AG10803 (cell line): ENCODE results near the gene SEMA3C.

Experiments used
- DNase-seq: peaks from one replicate; pipeline ENCODE4 v3.0.0; 2010; ENCODE audit warnings: low read depth
- H3K4me3 ChIP-seq: 2 replicates; pipeline ENCODE4 v1.5.1; 2011; ENCODE audit warnings: mild to moderate bottlenecking, low read length, control low read depth
- TF ChIP-seq, protein P1 (sequence below): conservative IDR thresholded peaks from 2 replicates; pipeline ENCODE4 v1.5.1; 2011; ENCODE audit warnings: mild to moderate bottlenecking, low read length, control low read depth, inconsistent platforms

SEMA3C gene

DNA sequence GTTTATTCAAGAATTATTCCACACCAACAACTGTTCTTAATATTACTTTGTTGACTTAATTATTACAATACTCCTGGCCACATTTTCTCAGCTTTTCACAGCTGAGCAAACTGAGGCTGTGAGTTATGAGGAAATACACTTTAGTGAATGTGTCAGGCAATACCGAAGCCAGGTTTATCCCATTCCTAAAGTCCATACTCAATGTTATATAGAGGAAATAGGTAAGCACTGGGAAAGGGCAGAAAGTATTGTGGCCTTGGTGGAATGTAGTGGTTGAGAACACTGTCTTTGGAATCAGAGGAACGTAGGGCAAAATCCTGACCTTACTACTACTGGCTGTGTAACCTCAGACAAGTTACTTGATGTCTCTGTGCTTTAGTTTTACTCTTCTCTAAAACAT is 169.6 kb downstream of the SEMA3C start:
- peak; percentile 27 for DNase-seq
- TF ChIP-seq, protein P1, sequence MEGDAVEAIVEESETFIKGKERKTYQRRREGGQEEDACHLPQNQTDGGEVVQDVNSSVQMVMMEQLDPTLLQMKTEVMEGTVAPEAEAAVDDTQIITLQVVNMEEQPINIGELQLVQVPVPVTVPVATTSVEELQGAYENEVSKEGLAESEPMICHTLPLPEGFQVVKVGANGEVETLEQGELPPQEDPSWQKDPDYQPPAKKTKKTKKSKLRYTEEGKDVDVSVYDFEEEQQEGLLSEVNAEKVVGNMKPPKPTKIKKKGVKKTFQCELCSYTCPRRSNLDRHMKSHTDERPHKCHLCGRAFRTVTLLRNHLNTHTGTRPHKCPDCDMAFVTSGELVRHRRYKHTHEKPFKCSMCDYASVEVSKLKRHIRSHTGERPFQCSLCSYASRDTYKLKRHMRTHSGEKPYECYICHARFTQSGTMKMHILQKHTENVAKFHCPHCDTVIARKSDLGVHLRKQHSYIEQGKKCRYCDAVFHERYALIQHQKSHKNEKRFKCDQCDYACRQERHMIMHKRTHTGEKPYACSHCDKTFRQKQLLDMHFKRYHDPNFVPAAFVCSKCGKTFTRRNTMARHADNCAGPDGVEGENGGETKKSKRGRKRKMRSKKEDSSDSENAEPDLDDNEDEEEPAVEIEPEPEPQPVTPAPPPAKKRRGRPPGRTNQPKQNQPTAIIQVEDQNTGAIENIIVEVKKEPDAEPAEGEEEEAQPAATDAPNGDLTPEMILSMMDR, result no peak
- no peak overlapping the region for H3K4me3 ChIP-seq

DNA sequence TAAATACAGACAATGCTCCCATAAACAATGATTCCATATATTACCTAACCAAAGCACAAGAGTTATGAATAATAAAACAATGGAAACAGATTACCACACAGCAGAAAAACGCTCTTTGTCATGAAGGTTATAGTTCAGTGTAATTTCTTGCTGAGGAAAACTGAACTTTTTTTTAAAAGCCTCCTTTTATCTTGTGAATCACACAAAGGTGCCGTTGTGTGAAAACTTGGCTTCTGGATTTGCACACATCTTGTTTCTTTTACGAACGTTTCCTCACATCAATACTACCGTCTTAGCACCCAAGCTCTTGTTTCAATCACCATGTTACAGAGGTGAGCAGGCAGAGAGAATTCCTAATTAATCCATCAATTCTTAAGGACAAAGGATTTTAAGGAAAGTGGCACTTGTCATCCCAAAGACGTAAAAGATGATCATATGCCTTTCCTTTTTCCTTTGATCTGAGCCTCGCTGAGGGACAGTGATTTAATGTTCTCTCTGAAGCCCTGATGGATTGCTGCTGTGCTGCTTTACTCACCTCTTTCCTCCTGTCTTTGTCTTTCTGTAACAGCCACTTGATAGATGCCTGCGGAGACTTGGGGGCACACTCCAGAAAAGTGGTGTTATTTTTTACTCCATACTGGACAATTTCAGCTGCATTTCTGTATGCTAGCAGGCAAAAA is 170.3 kb downstream of the SEMA3C start:
- TF ChIP-seq, protein P1, result no peak
- no peak for DNase-seq
- H3K4me3 ChIP-seq, result no peak overlapping the region

DNA sequence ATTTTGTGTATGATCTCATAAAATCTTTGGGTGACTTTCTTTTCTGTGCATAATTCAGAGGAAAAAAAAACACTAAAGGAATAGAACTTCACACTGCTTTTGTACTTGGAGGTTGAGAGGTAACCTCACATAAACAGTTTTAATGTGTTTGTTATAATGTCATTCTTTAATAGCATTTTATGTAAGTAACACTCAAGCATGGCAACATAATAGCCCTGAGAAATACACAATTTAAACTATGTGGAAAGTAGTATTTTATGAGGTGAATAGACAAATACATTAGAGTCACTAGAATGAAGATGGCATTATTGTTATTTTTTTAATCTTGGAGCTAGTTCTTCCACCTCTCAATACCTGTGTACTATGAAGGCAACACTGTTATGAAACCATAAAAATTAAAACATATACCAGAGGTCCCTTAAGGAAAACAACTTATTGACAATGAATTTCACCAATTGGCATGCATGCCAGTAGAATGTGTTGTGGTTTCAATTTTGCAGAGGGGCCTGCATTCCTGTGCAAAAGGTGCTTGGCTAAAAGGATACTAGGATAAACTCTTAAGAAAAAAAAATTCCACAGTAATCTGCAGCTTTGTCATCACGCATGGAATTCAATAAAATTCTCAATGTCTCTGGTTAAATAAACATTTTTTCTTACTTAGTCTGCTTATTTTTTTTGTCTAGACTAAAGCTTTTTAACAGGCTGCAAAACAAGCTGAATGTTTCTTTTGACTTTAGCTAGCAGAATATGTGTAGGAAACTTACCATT is 177.9 kb downstream of the SEMA3C start:
- H3K4me3 ChIP-seq, result no peak overlapping the region
- TF ChIP-seq, protein P1, result no peak
- DNase-seq, result peak; percentile 70

DNA sequence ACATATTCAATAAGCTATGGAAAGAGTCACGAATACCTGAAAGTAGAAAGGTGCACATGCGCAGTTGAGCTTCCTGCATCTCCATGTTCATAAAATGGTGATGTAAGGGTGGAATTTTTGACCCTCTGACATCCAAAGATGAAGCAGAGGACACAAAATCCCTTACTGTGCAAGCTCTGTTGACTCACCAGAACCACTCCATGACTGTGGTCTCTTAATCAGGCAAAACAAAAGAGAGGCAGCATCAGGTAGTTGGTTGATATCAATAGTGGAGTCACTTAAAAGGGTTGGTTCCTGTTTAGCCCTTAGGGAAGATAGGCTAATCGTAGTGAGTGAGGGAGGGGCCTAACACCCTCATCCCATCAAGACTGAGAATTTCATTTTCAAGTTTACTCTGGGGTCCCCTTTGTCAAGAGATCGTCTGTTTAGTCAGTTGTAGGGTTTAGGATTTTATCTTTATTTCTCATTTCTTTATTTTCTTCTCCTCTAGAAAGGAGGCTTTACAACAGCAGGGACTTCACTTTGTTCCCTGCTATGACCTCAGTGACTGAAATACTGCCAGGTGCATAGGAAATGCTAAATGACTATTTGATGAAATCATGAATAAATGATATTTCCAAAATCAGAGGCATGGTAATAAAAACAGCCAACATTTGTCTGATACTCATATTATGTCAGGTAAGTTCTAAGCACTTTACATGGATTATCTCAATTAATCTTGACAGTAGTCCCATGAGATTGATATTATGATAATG is 182.3 kb downstream of the SEMA3C start:
- no peak overlapping the region for H3K4me3 ChIP-seq
- DNase-seq, result no peak
- TF ChIP-seq, protein P1, result no peak

DNA sequence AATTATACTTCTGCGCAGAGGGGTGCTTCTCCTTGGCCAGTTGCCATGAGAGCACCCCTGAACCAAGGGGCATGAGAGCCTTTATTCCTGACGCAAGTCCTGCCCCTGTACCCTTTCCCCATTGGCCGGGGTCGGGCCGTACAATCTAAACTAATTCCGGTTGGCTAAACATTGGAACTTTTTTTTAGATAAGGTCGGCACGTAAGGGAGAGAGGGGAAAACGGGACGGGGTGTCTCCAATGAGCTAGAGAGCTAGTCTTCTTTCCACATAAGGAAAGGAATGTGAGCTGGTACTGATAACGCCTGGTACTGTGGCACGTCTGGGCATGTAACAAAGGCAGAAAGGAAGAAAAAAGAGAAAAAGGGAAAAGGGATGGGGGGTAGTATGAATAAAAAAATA is 183.5 kb downstream of the SEMA3C start:
- TF ChIP-seq, protein P1, result no peak
- no peak for DNase-seq
- H3K4me3 ChIP-seq, result no peak overlapping the region

DNA sequence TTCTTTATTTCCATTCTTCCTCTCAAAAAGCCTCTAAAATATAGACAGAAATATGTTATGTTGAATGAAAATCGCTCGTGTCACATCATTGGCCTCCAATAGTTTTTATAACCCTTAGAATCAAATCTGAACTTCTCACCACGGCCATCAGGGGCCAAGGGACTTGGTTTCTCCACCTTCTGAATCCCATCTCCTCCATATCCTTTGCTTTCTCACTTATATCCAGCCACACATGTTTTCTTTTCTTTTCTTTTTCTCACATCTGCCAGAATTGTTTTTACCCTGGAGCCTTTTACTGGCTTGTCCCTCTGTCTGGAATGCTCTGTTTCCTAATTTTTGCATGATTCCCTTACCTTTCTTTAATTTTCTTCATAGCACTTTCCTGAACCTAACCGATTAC is 184.8 kb downstream of the SEMA3C start:
- no peak overlapping the region for H3K4me3 ChIP-seq
- TF ChIP-seq, protein P1, result no peak
- no peak for DNase-seq
